ENCODE measurements around the gene FBLN5.

The FBLN5 gene

DNA sequence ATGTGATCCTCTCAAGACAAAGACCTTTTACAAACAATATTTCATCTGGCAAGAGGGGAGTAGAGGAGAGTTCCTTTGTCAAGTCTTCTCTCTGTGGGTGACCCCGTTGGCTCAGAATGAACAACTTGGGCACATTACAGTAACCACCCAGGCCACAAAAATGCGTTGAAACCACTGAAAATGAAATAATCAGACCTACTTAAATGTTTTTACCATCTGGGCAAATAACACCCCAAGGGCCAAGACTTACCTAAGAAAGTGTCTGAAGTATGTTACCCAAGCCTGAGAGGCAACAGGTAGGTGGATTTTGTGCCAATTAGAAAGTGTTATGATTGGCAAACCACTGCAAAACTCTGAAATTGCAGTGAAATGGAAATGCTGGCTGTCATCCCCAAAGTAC is 81.4 kb downstream of the FBLN5 start:
- TF ChIP-seq EZH2 (IDR thresholded peaks at IDR 0.05; ENCODE audit: borderline replicate concordance, low read length): no peak
- TF ChIP-seq, protein P1, sequence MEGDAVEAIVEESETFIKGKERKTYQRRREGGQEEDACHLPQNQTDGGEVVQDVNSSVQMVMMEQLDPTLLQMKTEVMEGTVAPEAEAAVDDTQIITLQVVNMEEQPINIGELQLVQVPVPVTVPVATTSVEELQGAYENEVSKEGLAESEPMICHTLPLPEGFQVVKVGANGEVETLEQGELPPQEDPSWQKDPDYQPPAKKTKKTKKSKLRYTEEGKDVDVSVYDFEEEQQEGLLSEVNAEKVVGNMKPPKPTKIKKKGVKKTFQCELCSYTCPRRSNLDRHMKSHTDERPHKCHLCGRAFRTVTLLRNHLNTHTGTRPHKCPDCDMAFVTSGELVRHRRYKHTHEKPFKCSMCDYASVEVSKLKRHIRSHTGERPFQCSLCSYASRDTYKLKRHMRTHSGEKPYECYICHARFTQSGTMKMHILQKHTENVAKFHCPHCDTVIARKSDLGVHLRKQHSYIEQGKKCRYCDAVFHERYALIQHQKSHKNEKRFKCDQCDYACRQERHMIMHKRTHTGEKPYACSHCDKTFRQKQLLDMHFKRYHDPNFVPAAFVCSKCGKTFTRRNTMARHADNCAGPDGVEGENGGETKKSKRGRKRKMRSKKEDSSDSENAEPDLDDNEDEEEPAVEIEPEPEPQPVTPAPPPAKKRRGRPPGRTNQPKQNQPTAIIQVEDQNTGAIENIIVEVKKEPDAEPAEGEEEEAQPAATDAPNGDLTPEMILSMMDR (IDR thresholded peaks at IDR 0.05; ENCODE audit: low read length): no peak
- Histone ChIP-seq H2AFZ (ENCODE audit: low read length) (no peak overlapping the region), H3K79me2 (ENCODE audit: insufficient read depth, low read length) (no peaks in the 10 kb centered on the region), H3F3A (ENCODE audit: insufficient read depth, low read length) (no peaks in the 10 kb centered on the region), H3K4me3 (ENCODE audit: low read depth, low read length, poor library complexity, severe bottlenecking) (peak overlapping the region; percentile 53), H3K27me3 (ENCODE audit: insufficient read depth, low read length) (no peaks in the 10 kb centered on the region), H3K9me2 (ENCODE audit: low read depth, low read length) (no peaks in the 10 kb centered on the region), H3K9me3 (ENCODE audit: low read length) (no peaks in the 10 kb centered on the region), H3K36me3 (ENCODE audit: insufficient read depth, low read length) (no peaks in the 10 kb centered on the region), H3K4me1 (ENCODE audit: insufficient read depth, low read length, severe bottlenecking) (peaks cover 67% of the 10 kb centered on the region), H3K4me2 (ENCODE audit: low read length) (peak overlapping the region; percentile 70), H3K27ac (ENCODE audit: low read depth, low read length, poor library complexity, severe bottlenecking) (peak overlapping the region; percentile 81), H3K9ac (ENCODE audit: low read length) (peak overlapping the region; percentile 47; the same call in 1 of the 2 replicates), H4K20me1 (ENCODE audit: insufficient read depth, low read length) (no peaks in the 10 kb centered on the region)

DNA sequence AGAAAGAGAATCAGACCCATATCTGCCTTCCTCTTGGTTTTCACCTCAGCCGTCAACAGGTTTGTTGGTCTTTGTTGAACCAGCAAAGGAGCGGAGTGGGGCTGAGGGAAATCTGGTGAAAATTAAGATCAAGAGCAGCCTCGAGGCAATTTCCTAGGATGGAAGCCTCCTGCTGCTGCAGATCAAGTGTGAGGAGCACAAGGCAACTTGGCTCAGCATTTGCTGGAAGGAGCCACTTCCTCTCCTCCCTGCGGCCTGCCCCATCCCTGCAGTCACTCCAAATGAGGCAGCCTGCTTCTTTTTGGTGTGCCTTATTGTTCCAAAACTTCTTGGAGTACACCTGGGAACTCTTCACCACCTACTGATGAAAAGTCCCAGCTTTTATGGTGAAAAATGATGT is 85.1 kb downstream of the FBLN5 start:
- Histone ChIP-seq H3K27me3 (ENCODE audit: insufficient read depth, low read length) (no peaks in the 10 kb centered on the region), H3K9ac (ENCODE audit: low read length) (no peak overlapping the region), H3K27ac (ENCODE audit: low read depth, low read length, poor library complexity, severe bottlenecking) (no peak overlapping the region), H3F3A (ENCODE audit: insufficient read depth, low read length) (no peaks in the 10 kb centered on the region), H3K79me2 (ENCODE audit: insufficient read depth, low read length) (no peaks in the 10 kb centered on the region), H3K9me3 (ENCODE audit: low read length) (no peaks in the 10 kb centered on the region), H3K4me1 (ENCODE audit: insufficient read depth, low read length, severe bottlenecking) (peaks cover 50% of the 10 kb centered on the region), H4K20me1 (ENCODE audit: insufficient read depth, low read length) (no peaks in the 10 kb centered on the region), H2AFZ (ENCODE audit: low read length) (no peak overlapping the region), H3K9me2 (ENCODE audit: low read depth, low read length) (no peaks in the 10 kb centered on the region), H3K4me3 (ENCODE audit: low read depth, low read length, poor library complexity, severe bottlenecking) (no peak overlapping the region), H3K4me2 (ENCODE audit: low read length) (no peak overlapping the region), H3K36me3 (ENCODE audit: insufficient read depth, low read length) (no peaks in the 10 kb centered on the region)
- TF ChIP-seq, protein P1 (IDR thresholded peaks at IDR 0.05; ENCODE audit: low read length): no peak
- TF ChIP-seq EZH2 (IDR thresholded peaks at IDR 0.05; ENCODE audit: borderline replicate concordance, low read length): no peak

DNA sequence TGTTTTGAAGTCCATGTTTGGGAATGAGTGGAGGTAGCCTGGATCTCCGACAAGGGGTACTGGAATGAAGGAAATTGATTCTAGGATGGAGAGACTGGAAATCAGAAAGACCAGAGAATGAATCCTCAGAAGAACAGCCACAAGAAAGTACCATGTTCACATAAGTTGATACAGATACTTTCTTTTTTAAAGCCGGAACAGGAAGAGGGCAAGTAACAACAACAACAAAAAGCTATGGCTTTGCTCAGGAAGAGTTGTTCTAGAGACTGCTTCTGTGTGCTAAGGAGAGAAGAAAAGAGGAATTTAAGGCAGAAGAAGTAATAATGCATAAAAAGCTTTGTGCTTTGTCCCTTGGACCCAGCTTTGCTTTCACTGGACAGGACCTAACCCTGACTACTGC is 86.4 kb downstream of the FBLN5 start:
- no peak for TF ChIP-seq EZH2 (IDR thresholded peaks at IDR 0.05; ENCODE audit: borderline replicate concordance, low read length)
- TF ChIP-seq, protein P1 (IDR thresholded peaks at IDR 0.05; ENCODE audit: low read length): no peak
- H3K27me3 ChIP-seq (ENCODE audit: insufficient read depth, low read length): no peaks in the 10 kb centered on the region
- no peak overlapping the region for H3K27ac ChIP-seq (ENCODE audit: low read depth, low read length, poor library complexity, severe bottlenecking)
- H3K79me2 ChIP-seq (ENCODE audit: insufficient read depth, low read length): no peaks in the 10 kb centered on the region
- H4K20me1 ChIP-seq (ENCODE audit: insufficient read depth, low read length): no peaks in the 10 kb centered on the region
- no peak overlapping the region for H3K4me2 ChIP-seq (ENCODE audit: low read length)
- no peak overlapping the region for H2AFZ ChIP-seq (ENCODE audit: low read length)
- H3K9me3 ChIP-seq (ENCODE audit: low read length): no peaks in the 10 kb centered on the region
- no peak overlapping the region for H3K9ac ChIP-seq (ENCODE audit: low read length)
- H3K36me3 ChIP-seq (ENCODE audit: insufficient read depth, low read length): no peaks in the 10 kb centered on the region
- H3K4me1 ChIP-seq (ENCODE audit: insufficient read depth, low read length, severe bottlenecking): peaks cover 37% of the 10 kb centered on the region
- no peak overlapping the region for H3K4me3 ChIP-seq (ENCODE audit: low read depth, low read length, poor library complexity, severe bottlenecking)
- H3F3A ChIP-seq (ENCODE audit: insufficient read depth, low read length): no peaks in the 10 kb centered on the region
- H3K9me2 ChIP-seq (ENCODE audit: low read depth, low read length): no peaks in the 10 kb centered on the region

Measured in OCI-LY1 (cell line).